GM12878 (cell line): ENCODE data around the gene TMEM88. TPM values are rescaled to one million over a fixed set of nuclear protein-coding genes. Genes with fewer than 3 reads are reported as not detected.
A peak's percentile ranks its signal among the peaks of the same experiment; 100 is the strongest.

Experiments
- ATAC-seq: fragments of 200-7000 bp; cut with Tn5 transposase; 3 replicates; pipeline ENCODE4 v1.9.1; 2020; ENCODE audit warnings: mild to moderate bottlenecking, moderate library complexity
- BruUV-seq: library from RNA; stranded (reverse); fragments of 400-500 nt; replicated peaks from 2 replicates; lab custom pipeline; 2021; lab: Mats Ljungman, UMichigan
- CTCF ChIA-PET: fragments of 300-600 bp; sonication (Branson Sonifier 250); formaldehyde crosslinking; extraction: SDS; loops from one replicate; lab custom pipeline; 2021; ENCODE audit warnings: inconsistent platforms; lab: Yijun Ruan, JAX
- POLR2A ChIA-PET: fragments of 350-600 bp; formaldehyde crosslinking; extraction: SDS; loops from one replicate; lab custom pipeline; 2021; ENCODE audit warnings: inconsistent platforms; lab: Charles Lee
- RAD21 ChIA-PET: fragments of 300-600 bp; sonication (Branson Sonifier 250); formaldehyde crosslinking; loops from one replicate; lab custom pipeline; 2023; ENCODE audit warnings: antibody characterized with exemption; ENCODE audit not compliant: unreplicated experiment; lab: Charles Lee
- SMC1A ChIA-PET: fragments of 300-600 bp; sonication (Branson Sonifier 250); formaldehyde crosslinking; loops from one replicate; lab custom pipeline; 2023; ENCODE audit not compliant: unreplicated experiment, uncharacterized antibody; lab: Charles Lee
- DNase-seq: peaks from one replicate; pipeline ENCODE4 v3.0.0-alpha.2; 2011; ENCODE audit warnings: low read depth, low spot score
- FAIRE-seq: peaks from 3 replicates; lab custom pipeline; 2011; peaks lifted over from hg19 to GRCh38; lab: Jason Lieb, UNC
- H2AFZ ChIP-seq: 2 replicates; pipeline ENCODE4 v1.6.0; 2011; ENCODE audit warnings: low read depth, low read length, control low read depth; ENCODE audit not compliant: control insufficient read depth
- H3K27ac ChIP-seq: 2 replicates; pipeline ENCODE4 v1.5.1; 2011; ENCODE audit warnings: control low read depth; ENCODE audit not compliant: control insufficient read depth, insufficient read depth
- H3K27me3 ChIP-seq, 2 experiments: replicated peaks in 1 of 2; 2 replicates each; pipeline versions ENCODE4 v1.6.0 to v1.6.1; 2011; ENCODE audit warnings: low read length in 1 of 2; ENCODE audit not compliant: control insufficient read depth in 2 of 2, insufficient read depth in 2 of 2
- H3K36me3 ChIP-seq, 2 experiments: 2 replicates each; pipeline ENCODE4 v1.5.1; 2011; ENCODE audit warnings: low read length in 1 of 2; ENCODE audit not compliant: control insufficient read depth in 2 of 2, insufficient read depth in 2 of 2
- H3K4me1 ChIP-seq: 2 replicates; pipeline ENCODE4 v1.6.1; 2011; ENCODE audit warnings: mild to moderate bottlenecking, low read length, moderate library complexity, mixed read lengths; ENCODE audit not compliant: control insufficient read depth, insufficient read depth
- H3K4me2 ChIP-seq: 2 replicates; pipeline ENCODE4 v1.6.0; 2011; ENCODE audit warnings: control low read depth; ENCODE audit not compliant: control insufficient read depth, insufficient read depth
- H3K4me3 ChIP-seq: fragments of 200-600 bp; sonication (generic); 2 replicates; pipeline ENCODE4 v1.5.1; 2016
- H3K79me2 ChIP-seq: 2 replicates; pipeline ENCODE4 v1.6.0; 2011; ENCODE audit warnings: low read length; ENCODE audit not compliant: control insufficient read depth, insufficient read depth
- H3K9ac ChIP-seq: 2 replicates; pipeline ENCODE4 v1.8.0; 2011; ENCODE audit warnings: low read length, control low read depth, mixed read lengths; ENCODE audit not compliant: control insufficient read depth, insufficient read depth
- H3K9me3 ChIP-seq: replicated peaks from 3 replicates; pipeline ENCODE4 v1.5.1; 2011; ENCODE audit warnings: mild to moderate bottlenecking, low read length; ENCODE audit not compliant: control insufficient read depth, insufficient read depth
- H4K20me1 ChIP-seq: 2 replicates; pipeline ENCODE4 v1.6.0; 2011; ENCODE audit not compliant: control insufficient read depth, insufficient read depth
- IRF4 ChIP-seq: IDR thresholded peaks from 2 replicates; pipeline ENCODE4 v1.6.1; 2011; ENCODE audit warnings: low read depth, low read length
- POLR2AphosphoS5 ChIP-seq: IDR thresholded peaks from 2 replicates; pipeline ENCODE4 v1.6.1; 2011; ENCODE audit warnings: mild to moderate bottlenecking, low read length, inconsistent platforms
- SMAD1 ChIP-seq: fragments of 450-650 bp; IDR thresholded peaks from 2 replicates; pipeline ENCODE4 v1.6.1; 2018; ENCODE audit warnings: mild to moderate bottlenecking, low read depth; ENCODE audit not compliant: partially characterized antibody
- SMARCA5 ChIP-seq: fragments of 450-650 bp; IDR thresholded peaks from 2 replicates; pipeline ENCODE4 v1.6.1; 2017; ENCODE audit warnings: mild to moderate bottlenecking
- ZNF384 ChIP-seq: IDR thresholded peaks from 2 replicates; pipeline ENCODE4 v1.6.1; 2012; ENCODE audit warnings: low read depth, mild to moderate bottlenecking, low read length, improper control_type of control experiment, borderline replicate concordance
- WGBS: methylation state at CpG from one replicate; pipeline ENCODE4 v1.1.6; 2016; ENCODE audit warnings: low lambda C conversion rate; ENCODE audit not compliant: insufficient replicate concordance, insufficient coverage; ENCODE audit errors: missing lambda C conversion rate; 5-methylcytosine and 5-hydroxymethylcytosine counted together
- in situ Hi-C: fragments of 300-500 bp; cut with MboI; formaldehyde crosslinking; loops from 9 replicates; pipeline ENCODE4 v1.14.3; 2018; ENCODE audit warnings: mixed read lengths
- intact Hi-C: fragments of 100-400 bp; cut with micrococcal nuclease; formaldehyde crosslinking; loops from one replicate; pipeline ENCODE4 v1.14.2; 2022; ENCODE audit not compliant: unreplicated experiment
- polyA plus RNA-seq, 11 experiments: library from polyadenylated mRNA; depleted of rRNA in 4 of 11; unstranded in 6 of 11; stranded (reverse) in 5 of 11; fragments of >200 nt; fragmentation: Nextera tagmentation in 4 of 11; fragmentation: Illumina TruSeq in 1 of 11; extraction: Ambion mirVana in 4 of 11; extraction: Trizol in 1 of 11; gene quantifications; 1 replicate in 1 of 11; 2 replicates in 10 of 11; pipeline versions ENCODE4 v1.2.1 to v1.2.3, GENCODE V29; 2011 to 2016; ENCODE audit warnings: inconsistent platforms in 2 of 11, missing spikeins in 2 of 11, low read depth in 1 of 11
- total RNA-seq, 4 experiments: library from RNA; depleted of rRNA in 3 of 4; stranded (reverse); fragments of >200 nt in 3 of 4; fragmentation: Illumina TruSeq in 1 of 4; extraction: Trizol in 1 of 4; gene quantifications; 2 replicates each; pipeline versions ENCODE4 v1.2.1 to v1.2.3, GENCODE V29; 2013 to 2021
- TF ChIP-seq, protein P1 (sequence below): fragments of 450-650 bp; IDR thresholded peaks from 2 replicates; pipeline ENCODE4 v1.6.1; 2017; ENCODE audit warnings: mild to moderate bottlenecking, moderate library complexity
- TF ChIP-seq, protein P2 (sequence below): fragments of 450-650 bp; IDR thresholded peaks from 2 replicates; pipeline ENCODE4 v1.6.1; 2017; ENCODE audit warnings: mild to moderate bottlenecking, low read depth, inconsistent platforms; ENCODE audit not compliant: poor library complexity, severe bottlenecking

The TMEM88 gene
- total and polyA plus RNA-seq, 10 of the 15 experiments (the other 5 are each of a cell fraction or from before 2014, with no cell fraction given): 0.21 to 2.2 (median 0.62) TPM; not detected in 5

GRCh38 chr17:7849130-7849750 is 5.6 kb upstream of the TMEM88 start:
- SMC1A ChIA-PET: no interaction called here
- Histone ChIP-seq H4K20me1 (no peaks in the 10 kb centered on the region; the same call in 1 of the 2 replicates), H3K79me2 (peaks cover 15% of the 10 kb centered on the region), H3K4me3 (no peak overlapping the region), H3K27ac (no peak overlapping the region), H2AFZ (no peak overlapping the region), H3K4me1 (peaks cover 21% of the 10 kb centered on the region), H3K27me3 (no peaks in the 10 kb centered on the region), H3K36me3 (peaks cover 12 to 29% of the 10 kb centered on the region in 2 experiments; a peak in 3 of 4 replicates), H3K4me2 (no peak overlapping the region)
- BruUV-seq: no TSS peak
- DNase-seq: no peak
- WGBS: 97% methylated on average over 32 of the region's 35 CpGs
- POLR2A ChIA-PET: interaction anchor here (0.5 to 0.6 kb wide), 2 partner anchors 83 to 187 kb away, joined by 4 to 7 read pairs; no protein-coding TSS in a partner anchor
- FAIRE-seq: no peak
- ATAC-seq: no peak
- in situ Hi-C loops: no loop called here
- CTCF ChIA-PET: interaction anchor here (3.3 kb wide), 1 partner anchor 24 kb away, joined by 11 read pairs; no protein-coding TSS in a partner anchor
- RAD21 ChIA-PET: no interaction called here
- no peak for TF ChIP-seq SMAD1
- TF ChIP-seq SMARCA5: no peak
- TF ChIP-seq POLR2AphosphoS5: peak; percentile 39; the same call in 1 of the 2 replicates
- TF ChIP-seq, all 136 proteins: peak for 1
- no peak overlapping the region for H3K9ac ChIP-seq
- intact Hi-C loops: no loop called here
- no peaks in the 10 kb centered on the region for H3K9me3 ChIP-seq

- Histone ChIP-seq H2AFZ (no peak overlapping the region), H3K9ac (no peak overlapping the region), H4K20me1 (no peaks in the 10 kb centered on the region; the same call in 1 of the 2 replicates), H3K36me3 (peaks cover 12 to 29% of the 10 kb centered on the region in 2 experiments; a peak in 3 of 4 replicates), H3K27me3 (no peaks in the 10 kb centered on the region), H3K4me2 (no peak overlapping the region), H3K79me2 (peaks cover 8% of the 10 kb centered on the region), H3K27ac (no peak overlapping the region), H3K4me1 (peaks cover 21% of the 10 kb centered on the region), H3K4me3 (no peak overlapping the region), H3K9me3 (no peaks in the 10 kb centered on the region)
- in situ Hi-C loops (no loop called here), intact Hi-C loops (no loop called here)
- ChIA-PET SMC1A (interaction anchor here (1.1 to 2.3 kb wide), 5 partner anchors 13 to 27 kb away, joined by 4 to 14 read pairs (median 6); partner anchors contain the start of gene KDM6B), RAD21 (interaction anchor here (1.4 to 2.1 kb wide), 4 partner anchors 8 to 107 kb away, joined by 6 to 27 read pairs (median 8); partner anchors contain the start of gene KDM6B), CTCF (interaction anchor here (0.8 to 3.3 kb wide), 7 partner anchors 11 to 147 kb away, joined by 3 to 47 read pairs (median 11); partner anchors contain the start of gene KDM6B), POLR2A (interaction anchor here (1.8 kb wide), 1 partner anchor 15 kb away, joined by 10 read pairs; no protein-coding TSS in a partner anchor)
- no TSS peak for BruUV-seq
- no peak for DNase-seq
- no peak for ATAC-seq
- no peak for FAIRE-seq
- WGBS: 81% methylated on average over 12 of the region's 12 CpGs
- TF ChIP-seq, protein P1, sequence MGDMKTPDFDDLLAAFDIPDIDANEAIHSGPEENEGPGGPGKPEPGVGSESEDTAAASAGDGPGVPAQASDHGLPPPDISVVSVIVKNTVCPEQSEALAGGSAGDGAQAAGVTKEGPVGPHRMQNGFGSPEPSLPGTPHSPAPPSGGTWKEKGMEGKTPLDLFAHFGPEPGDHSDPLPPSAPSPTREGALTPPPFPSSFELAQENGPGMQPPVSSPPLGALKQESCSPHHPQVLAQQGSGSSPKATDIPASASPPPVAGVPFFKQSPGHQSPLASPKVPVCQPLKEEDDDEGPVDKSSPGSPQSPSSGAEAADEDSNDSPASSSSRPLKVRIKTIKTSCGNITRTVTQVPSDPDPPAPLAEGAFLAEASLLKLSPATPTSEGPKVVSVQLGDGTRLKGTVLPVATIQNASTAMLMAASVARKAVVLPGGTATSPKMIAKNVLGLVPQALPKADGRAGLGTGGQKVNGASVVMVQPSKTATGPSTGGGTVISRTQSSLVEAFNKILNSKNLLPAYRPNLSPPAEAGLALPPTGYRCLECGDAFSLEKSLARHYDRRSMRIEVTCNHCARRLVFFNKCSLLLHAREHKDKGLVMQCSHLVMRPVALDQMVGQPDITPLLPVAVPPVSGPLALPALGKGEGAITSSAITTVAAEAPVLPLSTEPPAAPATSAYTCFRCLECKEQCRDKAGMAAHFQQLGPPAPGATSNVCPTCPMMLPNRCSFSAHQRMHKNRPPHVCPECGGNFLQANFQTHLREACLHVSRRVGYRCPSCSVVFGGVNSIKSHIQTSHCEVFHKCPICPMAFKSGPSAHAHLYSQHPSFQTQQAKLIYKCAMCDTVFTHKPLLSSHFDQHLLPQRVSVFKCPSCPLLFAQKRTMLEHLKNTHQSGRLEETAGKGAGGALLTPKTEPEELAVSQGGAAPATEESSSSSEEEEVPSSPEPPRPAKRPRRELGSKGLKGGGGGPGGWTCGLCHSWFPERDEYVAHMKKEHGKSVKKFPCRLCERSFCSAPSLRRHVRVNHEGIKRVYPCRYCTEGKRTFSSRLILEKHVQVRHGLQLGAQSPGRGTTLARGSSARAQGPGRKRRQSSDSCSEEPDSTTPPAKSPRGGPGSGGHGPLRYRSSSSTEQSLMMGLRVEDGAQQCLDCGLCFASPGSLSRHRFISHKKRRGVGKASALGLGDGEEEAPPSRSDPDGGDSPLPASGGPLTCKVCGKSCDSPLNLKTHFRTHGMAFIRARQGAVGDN: no peak
- TF ChIP-seq IRF4 (no peak), ZNF384 (no peak)
- TF ChIP-seq, protein P2, sequence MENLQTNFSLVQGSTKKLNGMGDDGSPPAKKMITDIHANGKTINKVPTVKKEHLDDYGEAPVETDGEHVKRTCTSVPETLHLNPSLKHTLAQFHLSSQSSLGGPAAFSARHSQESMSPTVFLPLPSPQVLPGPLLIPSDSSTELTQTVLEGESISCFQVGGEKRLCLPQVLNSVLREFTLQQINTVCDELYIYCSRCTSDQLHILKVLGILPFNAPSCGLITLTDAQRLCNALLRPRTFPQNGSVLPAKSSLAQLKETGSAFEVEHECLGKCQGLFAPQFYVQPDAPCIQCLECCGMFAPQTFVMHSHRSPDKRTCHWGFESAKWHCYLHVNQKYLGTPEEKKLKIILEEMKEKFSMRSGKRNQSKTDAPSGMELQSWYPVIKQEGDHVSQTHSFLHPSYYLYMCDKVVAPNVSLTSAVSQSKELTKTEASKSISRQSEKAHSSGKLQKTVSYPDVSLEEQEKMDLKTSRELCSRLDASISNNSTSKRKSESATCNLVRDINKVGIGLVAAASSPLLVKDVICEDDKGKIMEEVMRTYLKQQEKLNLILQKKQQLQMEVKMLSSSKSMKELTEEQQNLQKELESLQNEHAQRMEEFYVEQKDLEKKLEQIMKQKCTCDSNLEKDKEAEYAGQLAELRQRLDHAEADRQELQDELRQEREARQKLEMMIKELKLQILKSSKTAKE: no peak
Measured at GRCh38 chr17:7849751-7850504, 4.9 kb upstream of the TMEM88 start.
